ENCODE data around the gene AIF1L.

DNA sequence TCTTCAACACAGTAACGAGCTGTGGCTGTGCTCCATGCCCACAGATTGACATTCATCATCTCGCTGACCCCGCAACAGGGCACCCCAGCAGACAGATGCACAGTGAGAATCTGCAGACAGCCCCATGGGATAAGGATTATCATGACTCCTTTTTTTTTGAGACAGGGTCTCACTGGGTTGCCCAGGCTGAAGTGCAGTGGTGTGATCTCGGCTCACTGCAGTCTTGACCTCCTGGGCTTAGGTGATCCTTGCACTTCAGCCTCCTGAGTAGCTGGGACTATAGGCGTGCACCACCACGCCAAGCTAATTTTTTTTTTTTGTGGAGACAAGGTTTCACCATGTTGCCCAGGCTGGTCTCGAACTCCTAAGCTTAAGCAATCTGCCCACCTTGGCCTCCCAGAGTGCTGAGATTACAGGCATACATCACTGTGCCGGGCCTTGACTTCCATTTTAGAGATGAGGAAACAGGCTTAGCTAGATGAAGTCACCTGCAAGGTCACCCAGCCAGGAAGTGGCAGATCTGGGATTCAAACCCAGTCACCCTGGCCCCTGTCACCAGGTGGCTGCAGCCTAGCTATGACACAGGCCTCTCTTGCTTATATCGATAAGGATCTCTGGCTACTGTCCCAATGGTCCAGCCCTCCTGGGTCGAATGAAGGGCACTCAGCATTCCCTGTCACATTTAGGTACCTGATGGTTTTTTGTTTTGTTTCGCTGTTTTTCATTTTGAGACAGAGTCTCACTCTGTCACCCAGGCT lies 5.1 kb downstream of the AIF1L start:
- no peak for TF ChIP-seq EP300 (IDR thresholded peaks at IDR 0.05)
- TF ChIP-seq, protein P1, sequence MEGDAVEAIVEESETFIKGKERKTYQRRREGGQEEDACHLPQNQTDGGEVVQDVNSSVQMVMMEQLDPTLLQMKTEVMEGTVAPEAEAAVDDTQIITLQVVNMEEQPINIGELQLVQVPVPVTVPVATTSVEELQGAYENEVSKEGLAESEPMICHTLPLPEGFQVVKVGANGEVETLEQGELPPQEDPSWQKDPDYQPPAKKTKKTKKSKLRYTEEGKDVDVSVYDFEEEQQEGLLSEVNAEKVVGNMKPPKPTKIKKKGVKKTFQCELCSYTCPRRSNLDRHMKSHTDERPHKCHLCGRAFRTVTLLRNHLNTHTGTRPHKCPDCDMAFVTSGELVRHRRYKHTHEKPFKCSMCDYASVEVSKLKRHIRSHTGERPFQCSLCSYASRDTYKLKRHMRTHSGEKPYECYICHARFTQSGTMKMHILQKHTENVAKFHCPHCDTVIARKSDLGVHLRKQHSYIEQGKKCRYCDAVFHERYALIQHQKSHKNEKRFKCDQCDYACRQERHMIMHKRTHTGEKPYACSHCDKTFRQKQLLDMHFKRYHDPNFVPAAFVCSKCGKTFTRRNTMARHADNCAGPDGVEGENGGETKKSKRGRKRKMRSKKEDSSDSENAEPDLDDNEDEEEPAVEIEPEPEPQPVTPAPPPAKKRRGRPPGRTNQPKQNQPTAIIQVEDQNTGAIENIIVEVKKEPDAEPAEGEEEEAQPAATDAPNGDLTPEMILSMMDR (IDR thresholded peaks at IDR 0.05), result no peak
- no peak for TF ChIP-seq POLR2A (IDR thresholded peaks at IDR 0.05)
